ENCODE results near the gene FAM184A. TPM values are rescaled to one million over a fixed set of nuclear protein-coding genes. Genes with fewer than 3 reads are reported as not detected.

The FAM184A gene
- polyA plus RNA-seq, 1 experiment: not detected

- Histone ChIP-seq H3K27me3 (ENCODE audit: control insufficient read depth, insufficient read depth, low read length) (no peaks in the 10 kb centered on the region), H3K4me3 (ENCODE audit: low read depth, low read length) (no peak overlapping the region), H3K36me3 (ENCODE audit: control insufficient read depth, insufficient read depth, low read length) (no peaks in the 10 kb centered on the region)
- TF ChIP-seq CTCF (IDR thresholded peaks at IDR 0.05; ENCODE audit: insufficient read depth, low read depth, low read length): no peak
- DNase-seq (ENCODE audit: low read depth): no peak
- ChIA-PET CTCF (no interaction called here), POLR2A (no interaction called here)
Measured at GRCh38 chr6:119096721-119097565, 18.5 kb upstream of the FAM184A start.

GRCh38 chr6:119090256-119090655 lies 11.8 kb upstream of the FAM184A start:
- ChIA-PET CTCF (no interaction called here), POLR2A (no interaction called here)
- DNase-seq (ENCODE audit: low read depth): no peak
- no peak for TF ChIP-seq CTCF (IDR thresholded peaks at IDR 0.05; ENCODE audit: insufficient read depth, low read depth, low read length)
- Histone ChIP-seq H3K4me3 (ENCODE audit: low read depth, low read length) (no peak overlapping the region), H3K27me3 (ENCODE audit: control insufficient read depth, insufficient read depth, low read length) (no peaks in the 10 kb centered on the region), H3K36me3 (ENCODE audit: control insufficient read depth, insufficient read depth, low read length) (no peaks in the 10 kb centered on the region)

GRCh38 chr6:119084784-119085183 lies 6.3 kb upstream of the FAM184A start:
- ChIA-PET POLR2A (no interaction called here), CTCF (interaction anchor here (0.6 kb wide), 1 partner anchor 53 kb away, joined by 3 read pairs; no protein-coding TSS in a partner anchor)
- H3K27me3 ChIP-seq (ENCODE audit: control insufficient read depth, insufficient read depth, low read length): peaks cover 3% of the 10 kb centered on the region
- H3K4me3 ChIP-seq (ENCODE audit: low read depth, low read length): no peak overlapping the region
- TF ChIP-seq CTCF (IDR thresholded peaks at IDR 0.05; ENCODE audit: insufficient read depth, low read depth, low read length): no peak
- no peak for DNase-seq (ENCODE audit: low read depth)
- H3K36me3 ChIP-seq (ENCODE audit: control insufficient read depth, insufficient read depth, low read length): no peaks in the 10 kb centered on the region

- Histone ChIP-seq H3K4me3 (ENCODE audit: low read depth, low read length) (no peak overlapping the region), H3K27me3 (ENCODE audit: control insufficient read depth, insufficient read depth, low read length) (peaks cover 7% of the 10 kb centered on the region), H3K36me3 (ENCODE audit: control insufficient read depth, insufficient read depth, low read length) (no peaks in the 10 kb centered on the region)
- DNase-seq (ENCODE audit: low read depth): no peak
- POLR2A ChIA-PET: no interaction called here
- no peak for TF ChIP-seq CTCF (IDR thresholded peaks at IDR 0.05; ENCODE audit: insufficient read depth, low read depth, low read length)
- CTCF ChIA-PET: no interaction called here
Measured at GRCh38 chr6:119083007-119083406, 4.5 kb upstream of the FAM184A start.

- ChIA-PET POLR2A (interaction anchor here (0.6 kb wide), 1 partner anchor 46 kb away, joined by 10 read pairs; no protein-coding TSS in a partner anchor), CTCF (interaction anchor here (2.0 kb wide), 1 partner anchor 31 kb away, joined by 7 read pairs; no protein-coding TSS in a partner anchor)
- DNase-seq (ENCODE audit: low read depth): no peak
- TF ChIP-seq CTCF (IDR thresholded peaks at IDR 0.05; ENCODE audit: insufficient read depth, low read depth, low read length): no peak
- Histone ChIP-seq H3K4me3 (ENCODE audit: low read depth, low read length) (peak overlapping the region; percentile 54), H3K27me3 (ENCODE audit: control insufficient read depth, insufficient read depth, low read length) (peaks cover 20% of the 10 kb centered on the region), H3K36me3 (ENCODE audit: control insufficient read depth, insufficient read depth, low read length) (no peaks in the 10 kb centered on the region)
Measured at GRCh38 chr6:119079283-119079809, 882 bp upstream of the FAM184A start.
